ENCODE data around the gene C16orf78.

C16orf78 gene

DNA sequence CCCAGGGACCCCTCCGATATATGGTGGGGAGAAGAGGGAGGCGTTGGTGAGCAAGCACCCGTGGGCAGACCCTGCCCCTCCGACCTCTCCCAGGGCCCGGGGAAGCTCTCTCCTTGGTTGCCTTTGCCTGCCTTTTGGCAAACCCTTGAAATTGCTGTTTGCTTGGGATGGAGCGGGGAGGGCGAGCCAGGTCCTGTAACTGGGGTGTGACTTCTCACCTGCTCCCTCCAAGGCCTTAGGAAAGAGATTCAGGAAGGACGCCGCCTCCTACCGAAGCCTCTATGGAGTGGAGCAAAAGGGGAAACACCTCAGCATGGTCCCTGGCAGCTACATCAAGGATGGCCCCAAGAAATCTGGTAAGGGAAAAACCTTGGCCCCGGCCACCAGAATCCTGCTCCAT is 4.6 kb downstream of the C16orf78 start:
- Histone ChIP-seq H3K4me1 (no peaks in the 10 kb centered on the region), H3K9ac (no peak overlapping the region), H3K27me3 (ENCODE audit: control insufficient read depth, insufficient read depth, low read length) (no peaks in the 10 kb centered on the region), H3K4me2 (ENCODE audit: low read length) (no peak overlapping the region), H3K27ac (no peak overlapping the region), H3K79me2 (no peaks in the 10 kb centered on the region), H3K4me3 (ENCODE audit: low read depth, low read length) (no peak overlapping the region), H3K36me3 (ENCODE audit: control insufficient read depth, insufficient read depth, low read length) (no peaks in the 10 kb centered on the region), H2AFZ (no peak overlapping the region), H3K9me3 (ENCODE audit: control insufficient read depth, low read length) (no peaks in the 10 kb centered on the region)
- TF ChIP-seq, protein P1, sequence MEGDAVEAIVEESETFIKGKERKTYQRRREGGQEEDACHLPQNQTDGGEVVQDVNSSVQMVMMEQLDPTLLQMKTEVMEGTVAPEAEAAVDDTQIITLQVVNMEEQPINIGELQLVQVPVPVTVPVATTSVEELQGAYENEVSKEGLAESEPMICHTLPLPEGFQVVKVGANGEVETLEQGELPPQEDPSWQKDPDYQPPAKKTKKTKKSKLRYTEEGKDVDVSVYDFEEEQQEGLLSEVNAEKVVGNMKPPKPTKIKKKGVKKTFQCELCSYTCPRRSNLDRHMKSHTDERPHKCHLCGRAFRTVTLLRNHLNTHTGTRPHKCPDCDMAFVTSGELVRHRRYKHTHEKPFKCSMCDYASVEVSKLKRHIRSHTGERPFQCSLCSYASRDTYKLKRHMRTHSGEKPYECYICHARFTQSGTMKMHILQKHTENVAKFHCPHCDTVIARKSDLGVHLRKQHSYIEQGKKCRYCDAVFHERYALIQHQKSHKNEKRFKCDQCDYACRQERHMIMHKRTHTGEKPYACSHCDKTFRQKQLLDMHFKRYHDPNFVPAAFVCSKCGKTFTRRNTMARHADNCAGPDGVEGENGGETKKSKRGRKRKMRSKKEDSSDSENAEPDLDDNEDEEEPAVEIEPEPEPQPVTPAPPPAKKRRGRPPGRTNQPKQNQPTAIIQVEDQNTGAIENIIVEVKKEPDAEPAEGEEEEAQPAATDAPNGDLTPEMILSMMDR (IDR thresholded peaks at IDR 0.05), result no peak

DNA sequence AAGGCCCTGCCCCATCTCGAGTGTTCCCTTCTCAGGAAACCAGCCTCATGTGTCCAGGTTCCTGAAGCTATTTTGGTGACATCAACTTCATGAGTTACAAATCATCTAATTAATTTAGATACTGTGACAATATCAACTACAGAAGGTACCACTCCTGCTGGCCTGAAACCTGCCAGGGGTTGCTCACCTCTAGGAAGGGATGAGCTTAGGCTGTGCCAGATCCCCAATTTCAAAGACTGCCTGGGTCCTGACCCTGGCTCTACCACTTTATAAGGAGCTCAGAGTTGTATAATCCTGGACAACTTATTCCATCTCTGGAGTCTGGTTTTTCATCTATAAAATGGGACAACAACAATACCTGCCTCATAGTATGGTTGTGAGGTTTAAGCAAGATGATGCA is 5.2 kb downstream of the C16orf78 start:
- no peak overlapping the region for H3K4me2 ChIP-seq (ENCODE audit: low read length)
- H3K79me2 ChIP-seq, result no peaks in the 10 kb centered on the region
- no peaks in the 10 kb centered on the region for H3K9me3 ChIP-seq (ENCODE audit: control insufficient read depth, low read length)
- no peak overlapping the region for H2AFZ ChIP-seq
- H3K4me3 ChIP-seq (ENCODE audit: low read depth, low read length), result no peak overlapping the region
- H3K27ac ChIP-seq, result no peak overlapping the region
- no peaks in the 10 kb centered on the region for H3K27me3 ChIP-seq (ENCODE audit: control insufficient read depth, insufficient read depth, low read length)
- H3K36me3 ChIP-seq (ENCODE audit: control insufficient read depth, insufficient read depth, low read length), result no peaks in the 10 kb centered on the region
- H3K9ac ChIP-seq, result no peak overlapping the region
- TF ChIP-seq, protein P1 (IDR thresholded peaks at IDR 0.05), result no peak
- H3K4me1 ChIP-seq, result no peaks in the 10 kb centered on the region

DNA sequence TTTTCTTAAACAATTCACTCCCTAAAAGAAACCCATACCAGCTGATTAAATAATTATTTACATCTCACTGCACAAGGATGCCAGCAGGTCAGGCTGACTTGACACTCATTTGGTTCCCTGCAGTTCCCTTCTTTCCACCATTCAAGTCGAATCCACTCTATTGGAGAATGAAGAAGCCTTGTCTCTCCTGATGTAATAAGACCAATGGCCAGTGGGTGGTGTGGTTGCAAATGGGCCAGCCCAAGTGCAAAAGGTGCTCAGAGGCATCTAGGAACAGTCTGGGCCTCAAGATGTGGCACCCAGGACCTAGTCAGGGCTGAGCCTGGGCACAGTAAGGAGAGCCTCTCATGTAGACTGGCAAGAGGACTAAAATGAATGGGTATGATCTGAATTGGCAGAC is 9.3 kb downstream of the C16orf78 start:
- no peak overlapping the region for H3K4me2 ChIP-seq (ENCODE audit: low read length)

DNA sequence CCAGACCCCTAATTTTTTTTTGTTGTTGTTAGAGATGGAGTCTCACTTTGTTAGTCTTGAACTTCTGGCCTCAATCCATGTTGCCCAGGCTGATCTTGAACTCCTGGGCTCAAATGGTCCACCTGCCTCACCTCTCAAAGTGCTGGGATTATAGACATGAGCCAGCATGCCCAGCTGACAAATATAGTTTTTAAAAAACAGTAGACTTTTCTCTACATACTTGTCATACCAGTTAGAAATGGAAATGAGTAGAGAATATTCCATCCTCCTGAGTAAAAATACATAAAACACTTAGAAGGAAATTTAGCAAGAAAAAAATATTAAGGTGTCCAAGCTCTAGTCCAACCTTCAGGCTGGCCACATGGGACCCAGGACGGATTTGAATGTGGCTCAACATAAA is 21.4 kb downstream of the C16orf78 start:
- Histone ChIP-seq H3K27me3 (ENCODE audit: control insufficient read depth, insufficient read depth, low read length) (no peaks in the 10 kb centered on the region), H3K4me1 (no peaks in the 10 kb centered on the region), H3K9ac (no peak overlapping the region), H3K27ac (no peak overlapping the region), H3K36me3 (ENCODE audit: control insufficient read depth, insufficient read depth, low read length) (no peaks in the 10 kb centered on the region), H3K4me3 (ENCODE audit: low read depth, low read length) (no peak overlapping the region), H3K9me3 (ENCODE audit: control insufficient read depth, low read length) (no peaks in the 10 kb centered on the region), H2AFZ (no peak overlapping the region), H3K4me2 (ENCODE audit: low read length) (no peak overlapping the region), H3K79me2 (no peaks in the 10 kb centered on the region)
- TF ChIP-seq, protein P1 (IDR thresholded peaks at IDR 0.05), result no peak

More for the DNA sequence above, 9.3 kb downstream of the C16orf78 start:
- no peaks in the 10 kb centered on the region for H3K27me3 ChIP-seq (ENCODE audit: control insufficient read depth, insufficient read depth, low read length)
- no peak overlapping the region for H2AFZ ChIP-seq
- H3K9ac ChIP-seq, result no peak overlapping the region
- no peaks in the 10 kb centered on the region for H3K9me3 ChIP-seq (ENCODE audit: control insufficient read depth, low read length)
- H3K36me3 ChIP-seq (ENCODE audit: control insufficient read depth, insufficient read depth, low read length), result no peaks in the 10 kb centered on the region
- TF ChIP-seq, protein P1 (IDR thresholded peaks at IDR 0.05), result no peak
- no peak overlapping the region for H3K4me3 ChIP-seq (ENCODE audit: low read depth, low read length)
- H3K27ac ChIP-seq, result no peak overlapping the region
- no peaks in the 10 kb centered on the region for H3K79me2 ChIP-seq
- no peaks in the 10 kb centered on the region for H3K4me1 ChIP-seq

DNA sequence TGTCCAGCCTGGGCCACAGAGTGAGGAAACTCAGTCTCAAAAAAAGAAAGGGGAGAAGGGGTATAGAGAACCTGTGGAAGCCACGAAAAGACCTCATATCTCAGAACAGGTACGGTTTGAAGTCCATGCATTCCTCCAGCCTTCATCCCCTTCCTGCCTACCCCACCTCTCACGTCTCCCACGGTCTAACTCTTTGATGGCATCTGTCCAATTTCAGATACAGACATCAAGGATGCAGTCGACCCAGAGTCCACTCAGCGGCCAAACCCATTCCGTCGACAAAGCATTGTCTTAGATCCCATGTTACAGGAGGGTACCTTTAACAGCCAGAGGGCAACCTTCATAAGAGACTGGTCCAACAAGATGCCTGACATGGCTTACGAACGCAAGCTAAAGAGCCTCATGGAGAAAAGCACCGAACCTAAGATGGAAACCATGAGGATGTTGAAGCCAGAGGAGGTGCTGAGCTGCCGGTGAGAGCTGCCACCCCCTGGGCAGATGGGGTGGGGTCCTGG is 22.7 kb downstream of the C16orf78 start:
- no peaks in the 10 kb centered on the region for H3K36me3 ChIP-seq (ENCODE audit: control insufficient read depth, insufficient read depth, low read length)
- H3K4me1 ChIP-seq, result no peaks in the 10 kb centered on the region
- H3K9ac ChIP-seq, result no peak overlapping the region
- no peak overlapping the region for H2AFZ ChIP-seq
- TF ChIP-seq, protein P1 (IDR thresholded peaks at IDR 0.05), result no peak
- no peak overlapping the region for H3K27ac ChIP-seq
- H3K79me2 ChIP-seq, result no peaks in the 10 kb centered on the region
- H3K27me3 ChIP-seq (ENCODE audit: control insufficient read depth, insufficient read depth, low read length), result no peaks in the 10 kb centered on the region
- H3K4me2 ChIP-seq (ENCODE audit: low read length), result no peak overlapping the region
- H3K4me3 ChIP-seq (ENCODE audit: low read depth, low read length), result no peak overlapping the region
- H3K9me3 ChIP-seq (ENCODE audit: control insufficient read depth, low read length), result no peaks in the 10 kb centered on the region
